NT2/D1 (cell line): ENCODE results near the gene CADPS2.

Source experiments
- DNase-seq: peaks from one replicate; pipeline ENCODE4 v3.0.0-alpha.2; 2011; ENCODE audit warnings: low read depth, low spot score
- H3K27me3 ChIP-seq: 2 replicates; pipeline ENCODE4 v1.6.0; 2011; ENCODE audit warnings: mild to moderate bottlenecking; ENCODE audit not compliant: insufficient read length, insufficient read depth
- H3K36me3 ChIP-seq: 2 replicates; pipeline ENCODE4 v1.6.1; 2011; ENCODE audit warnings: mild to moderate bottlenecking, low read length, mixed read lengths; ENCODE audit not compliant: insufficient read depth, insufficient read length
- H3K4me1 ChIP-seq: 2 replicates; pipeline ENCODE4 v1.5.1; 2011; ENCODE audit not compliant: insufficient read depth, insufficient read length
- H3K4me3 ChIP-seq: 2 replicates; pipeline ENCODE4 v1.5.1; 2011; ENCODE audit warnings: low read depth; ENCODE audit not compliant: insufficient read length
- H3K9ac ChIP-seq: 2 replicates; pipeline ENCODE4 v1.6.0; 2011; ENCODE audit warnings: low read depth; ENCODE audit not compliant: insufficient read length
- H3K9me3 ChIP-seq: 2 replicates; pipeline ENCODE4 v1.5.1; 2011; ENCODE audit warnings: mild to moderate bottlenecking, low read length; ENCODE audit not compliant: insufficient read depth
- SUZ12 ChIP-seq: IDR thresholded peaks from 2 replicates; pipeline ENCODE4 v1.6.1; 2011; ENCODE audit not compliant: insufficient read length, insufficient read depth; ENCODE audit errors: extremely low read depth
- YY1 ChIP-seq: IDR thresholded peaks from 2 replicates; pipeline ENCODE4 v1.6.1; 2011; ENCODE audit not compliant: insufficient read length, insufficient read depth
- ZNF274 ChIP-seq: IDR thresholded peaks from 2 replicates; pipeline ENCODE4 v1.6.1; 2011; ENCODE audit warnings: mild to moderate bottlenecking, low read depth, low read length

Gene CADPS2

GRCh38 chr7:122525355-122525754 lies 360.9 kb downstream of the CADPS2 start:
- Histone ChIP-seq H3K4me3 (no peak overlapping the region), H3K9ac (no peak overlapping the region), H3K4me1 (no peaks in the 10 kb centered on the region), H3K9me3 (no peaks in the 10 kb centered on the region), H3K36me3 (no peaks in the 10 kb centered on the region), H3K27me3 (no peaks in the 10 kb centered on the region)
- TF ChIP-seq SUZ12 (no peak), YY1 (no peak), ZNF274 (no peak)
- DNase-seq = no peak

- H3K36me3 ChIP-seq = no peaks in the 10 kb centered on the region
- H3K27me3 ChIP-seq = no peaks in the 10 kb centered on the region
- no peak for DNase-seq
- no peak overlapping the region for H3K9ac ChIP-seq
- H3K9me3 ChIP-seq = no peaks in the 10 kb centered on the region
- no peaks in the 10 kb centered on the region for H3K4me1 ChIP-seq
- H3K4me3 ChIP-seq = no peak overlapping the region
- TF ChIP-seq YY1 (no peak), SUZ12 (no peak), ZNF274 (no peak)
Observed at GRCh38 chr7:122521767-122522166, 364.5 kb downstream of the CADPS2 start.

GRCh38 chr7:122520971-122521555 lies 365.2 kb downstream of the CADPS2 start:
- Histone ChIP-seq H3K4me1 (no peaks in the 10 kb centered on the region), H3K4me3 (no peak overlapping the region), H3K36me3 (no peaks in the 10 kb centered on the region), H3K27me3 (no peaks in the 10 kb centered on the region), H3K9me3 (no peaks in the 10 kb centered on the region), H3K9ac (no peak overlapping the region)
- TF ChIP-seq SUZ12 (no peak), ZNF274 (no peak), YY1 (no peak)
- peak; percentile 75 for DNase-seq

- Histone ChIP-seq H3K9ac (no peak overlapping the region), H3K4me1 (no peaks in the 10 kb centered on the region), H3K27me3 (no peaks in the 10 kb centered on the region), H3K9me3 (no peaks in the 10 kb centered on the region), H3K4me3 (no peak overlapping the region), H3K36me3 (no peaks in the 10 kb centered on the region)
- no peak for TF ChIP-seq YY1
- TF ChIP-seq ZNF274 = no peak
- no peak for TF ChIP-seq SUZ12
- DNase-seq = no peak
Observed at GRCh38 chr7:122518488-122518887, 367.8 kb downstream of the CADPS2 start.

- Histone ChIP-seq H3K27me3 (no peaks in the 10 kb centered on the region), H3K36me3 (no peaks in the 10 kb centered on the region), H3K4me3 (no peak overlapping the region), H3K9me3 (no peaks in the 10 kb centered on the region), H3K9ac (no peak overlapping the region), H3K4me1 (no peaks in the 10 kb centered on the region)
- no peak for DNase-seq
- no peak for TF ChIP-seq YY1
- TF ChIP-seq ZNF274 = no peak
- TF ChIP-seq SUZ12 = no peak
Observed at GRCh38 chr7:122517576-122517975, 368.7 kb downstream of the CADPS2 start.

GRCh38 chr7:122515404-122515803 lies 370.9 kb downstream of the CADPS2 start:
- no peak for DNase-seq

GRCh38 chr7:122511268-122511667 lies 375.0 kb downstream of the CADPS2 start:
- no peak overlapping the region for H3K4me3 ChIP-seq
- no peaks in the 10 kb centered on the region for H3K4me1 ChIP-seq
- H3K27me3 ChIP-seq = no peaks in the 10 kb centered on the region
- no peaks in the 10 kb centered on the region for H3K36me3 ChIP-seq
- TF ChIP-seq YY1 = no peak
- TF ChIP-seq ZNF274 = no peak
- no peak for TF ChIP-seq SUZ12
- no peak for DNase-seq
- H3K9me3 ChIP-seq = no peaks in the 10 kb centered on the region
- no peak overlapping the region for H3K9ac ChIP-seq

More at GRCh38 chr7:122515404-122515803, 370.9 kb downstream of the CADPS2 start:
- Histone ChIP-seq H3K4me3 (no peak overlapping the region), H3K4me1 (no peaks in the 10 kb centered on the region), H3K9me3 (no peaks in the 10 kb centered on the region), H3K36me3 (no peaks in the 10 kb centered on the region), H3K9ac (no peak overlapping the region), H3K27me3 (no peaks in the 10 kb centered on the region)
- TF ChIP-seq ZNF274 (no peak), SUZ12 (no peak), YY1 (no peak)
